GM19452 (cell line): ENCODE data around the gene BRINP1.
"Not testable (repeated sequence)": the region's sequence is repeated elsewhere in the genome, so short reads cannot be mapped to it uniquely, and the experiment has no call there.

ENCODE experiments used
- ATAC-seq: cut with Tn5 transposase; IDR thresholded peaks from one replicate; pipeline ENCODE4 v1.9.1; 2021; ENCODE audit not compliant: unreplicated experiment

BRINP1 gene

GRCh38 chr9:119215651-119216050, 153.6 kb downstream of the BRINP1 start:
- no peak for ATAC-seq

GRCh38 chr9:119213471-119213870, 155.8 kb downstream of the BRINP1 start:
- ATAC-seq = no peak

GRCh38 chr9:119197893-119198607, 171.2 kb downstream of the BRINP1 start:
- ATAC-seq = no peak

DNA sequence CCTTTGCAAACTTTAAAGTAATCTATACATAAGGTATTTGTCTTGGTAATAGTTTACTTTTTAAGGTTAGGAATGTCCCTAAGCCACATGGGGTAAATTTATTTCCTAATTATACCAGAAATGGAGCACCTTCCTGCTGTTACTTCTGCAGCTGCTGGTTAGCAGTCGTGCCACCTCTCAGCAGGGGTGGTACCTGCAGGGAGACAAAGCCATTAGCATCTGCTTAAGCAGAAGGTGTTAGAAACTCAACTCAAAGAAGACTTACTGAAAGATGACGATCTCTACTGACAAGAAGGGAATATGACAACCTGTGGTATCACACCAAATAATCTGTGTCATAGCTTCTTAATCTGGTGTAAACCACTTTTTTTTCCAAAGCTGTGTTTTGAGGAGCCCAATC, 173.7 kb downstream of the BRINP1 start:
- no peak for ATAC-seq

DNA sequence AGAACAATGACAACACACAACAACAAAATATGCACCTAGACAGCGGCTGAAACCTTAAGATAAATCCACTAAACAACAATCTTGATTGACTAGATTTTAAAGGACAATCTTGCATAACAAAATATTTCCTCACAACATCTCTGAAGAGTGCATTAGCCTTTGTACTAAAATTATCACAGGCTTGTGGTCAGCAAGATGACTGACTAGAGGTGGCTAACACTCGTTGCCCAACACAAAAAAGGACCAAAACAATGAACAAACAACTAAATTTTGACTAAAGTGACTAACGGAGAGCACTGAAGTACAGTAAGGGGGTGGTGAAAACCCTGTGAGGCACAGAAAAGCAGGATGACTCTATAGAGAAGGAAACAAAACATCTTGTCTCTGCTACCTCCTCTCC, 183.9 kb downstream of the BRINP1 start:
- no peak for ATAC-seq

DNA sequence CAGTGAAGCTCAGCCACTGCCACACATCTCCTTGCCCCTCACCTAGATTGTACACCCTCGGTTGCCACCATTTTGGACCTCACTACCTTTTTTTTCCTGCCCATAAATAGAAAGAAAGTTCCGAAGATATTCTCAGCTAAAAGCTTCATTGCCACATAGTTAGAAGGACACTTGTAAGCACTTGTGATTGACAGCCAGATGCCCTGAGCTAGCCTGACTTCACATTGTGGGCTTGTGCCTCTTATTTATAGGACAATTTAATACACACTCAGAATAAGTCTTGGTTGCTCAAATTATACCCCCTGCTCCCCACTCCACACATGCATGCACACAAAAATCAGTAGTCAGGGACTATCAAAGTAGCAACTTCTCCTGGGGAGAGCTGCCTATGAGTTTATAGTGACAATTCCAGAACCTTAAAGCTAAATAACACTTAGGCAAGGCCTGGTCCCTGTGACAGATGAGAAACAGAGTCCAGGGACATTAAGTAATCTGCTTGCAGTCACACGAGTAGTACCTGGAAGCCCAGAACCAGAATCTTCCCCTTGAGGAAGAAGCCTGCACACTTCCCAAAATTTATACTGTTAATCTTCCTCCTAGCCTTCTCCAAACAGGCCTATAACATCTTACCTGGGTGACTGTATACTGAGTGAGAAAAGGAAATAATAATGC, 184.8 kb downstream of the BRINP1 start:
- ATAC-seq = no peak

DNA sequence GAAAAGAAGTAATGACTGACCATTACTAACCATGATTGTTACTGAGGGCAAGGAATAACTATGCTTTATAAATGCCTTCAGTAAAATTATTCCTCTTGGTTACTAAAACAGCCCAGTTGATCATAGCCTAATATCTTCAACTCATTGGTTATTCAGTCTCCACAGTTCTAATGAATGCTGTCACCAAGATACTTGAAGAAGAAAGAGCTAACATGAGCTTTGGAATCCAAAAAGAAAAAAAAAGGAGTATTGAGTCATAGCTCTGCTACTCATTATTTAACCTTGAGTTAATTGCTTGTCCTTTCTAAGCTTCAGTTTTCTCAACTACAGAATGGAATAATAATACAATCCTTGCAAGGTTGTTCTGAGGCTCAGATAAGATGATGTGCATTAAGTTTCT, 187.7 kb downstream of the BRINP1 start:
- no peak for ATAC-seq

DNA sequence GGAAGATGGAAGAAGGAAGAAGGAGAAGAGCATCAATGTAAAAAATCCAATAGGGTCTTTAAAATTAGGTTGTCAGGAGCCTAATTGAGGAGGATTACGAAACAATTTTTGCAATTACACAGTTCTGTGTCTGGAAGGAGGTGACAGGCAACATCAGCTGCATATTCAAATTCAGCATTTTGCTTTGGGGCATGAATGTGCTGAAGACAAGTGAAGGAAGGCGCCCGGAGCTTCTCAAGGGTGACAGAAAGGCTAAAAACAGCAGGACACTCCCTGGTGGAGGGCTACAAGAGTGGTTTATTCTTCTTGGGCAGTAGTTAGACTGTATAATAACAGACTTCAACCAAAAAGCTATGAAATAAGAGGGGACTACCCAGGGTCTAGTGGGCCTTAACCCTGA, 188.3 kb downstream of the BRINP1 start:
- no peak for ATAC-seq

DNA sequence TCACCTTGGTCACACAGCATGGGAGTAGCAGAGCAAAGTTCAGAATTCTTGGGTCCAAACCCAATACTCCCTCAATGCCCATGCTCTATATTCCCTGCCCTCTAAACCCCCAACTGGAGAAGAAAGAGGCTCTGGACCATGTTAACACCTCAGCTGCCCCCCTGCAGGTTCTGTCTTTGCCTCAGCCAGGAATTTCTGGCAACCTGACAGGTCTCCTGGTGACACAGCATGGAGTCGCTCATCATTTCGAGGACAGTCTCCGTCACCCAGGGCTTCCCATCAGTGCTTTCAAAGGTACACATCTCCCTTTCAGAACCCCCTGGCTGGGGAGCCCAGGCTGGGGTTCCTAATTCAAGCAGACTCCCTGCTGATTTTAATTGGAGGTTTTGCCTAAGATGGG, 189.5 kb downstream of the BRINP1 start:
- no peak for ATAC-seq

DNA sequence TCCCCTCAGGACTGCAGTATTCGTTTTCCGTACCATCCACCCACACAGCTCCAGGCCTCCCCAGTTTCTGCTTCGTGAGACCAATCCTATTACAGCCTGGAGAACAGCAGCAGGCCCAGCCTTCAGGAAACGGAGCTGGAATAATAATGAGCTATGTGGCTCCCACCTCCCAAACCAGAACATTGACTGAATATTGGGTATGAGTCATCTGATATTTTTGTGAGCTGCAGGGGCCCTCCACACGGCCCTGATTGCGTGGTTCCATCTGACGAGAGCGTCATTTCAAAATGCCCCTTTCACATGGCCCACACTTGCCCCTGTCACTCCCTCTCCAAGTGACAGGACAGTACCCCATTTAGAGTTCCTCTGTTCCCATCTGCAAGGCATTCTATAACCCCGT, 192.0 kb downstream of the BRINP1 start:
- ATAC-seq = no peak

DNA sequence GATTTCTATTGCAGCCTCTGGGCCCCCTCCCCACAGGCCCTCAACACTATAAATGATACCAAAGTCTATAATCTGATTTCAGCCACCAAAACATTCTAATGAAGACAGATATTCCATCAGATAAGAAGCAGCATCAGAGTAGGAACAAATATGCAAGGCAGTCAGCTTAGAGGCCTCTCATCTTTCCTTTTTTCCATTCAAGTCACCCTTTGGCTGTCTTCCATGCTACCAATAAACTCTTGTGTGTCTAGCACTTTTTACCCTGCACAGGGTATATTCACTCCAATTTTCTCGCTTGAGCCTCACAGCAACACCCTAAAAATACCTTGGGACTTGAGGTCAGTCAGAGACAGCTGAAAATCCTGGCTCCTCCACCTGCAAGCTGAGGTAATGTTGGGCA, 193.7 kb downstream of the BRINP1 start:
- ATAC-seq = no peak

DNA sequence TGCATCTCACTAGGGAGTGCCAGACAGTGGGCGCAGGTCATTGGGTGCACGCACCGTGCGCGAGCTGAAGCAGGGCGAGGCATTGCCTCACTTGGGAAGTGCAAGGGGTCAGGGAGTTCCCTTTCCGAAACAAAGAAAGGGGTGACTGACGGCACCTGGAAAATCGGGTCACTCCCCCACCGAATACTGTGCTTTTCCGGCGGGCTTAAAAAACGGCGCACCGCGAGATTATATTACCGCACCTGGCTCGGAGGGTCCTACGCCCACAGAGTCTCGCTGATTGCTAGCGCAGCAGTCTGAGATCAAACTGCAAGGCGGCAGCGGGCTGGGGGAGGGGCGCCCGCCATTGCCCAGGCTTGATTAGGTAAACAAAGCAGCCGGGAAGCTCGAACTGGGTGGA, 200.0 kb downstream of the BRINP1 start:
- ATAC-seq = not testable (repeated sequence)

GRCh38 chr9:119167876-119168275, 201.4 kb downstream of the BRINP1 start:
- ATAC-seq = no peak

GRCh38 chr9:119167267-119167666, 202.0 kb downstream of the BRINP1 start:
- ATAC-seq = no peak

GRCh38 chr9:119166096-119166495, 203.1 kb downstream of the BRINP1 start:
- no peak for ATAC-seq

- no peak for ATAC-seq
Observed at GRCh38 chr9:119165131-119165530, 204.1 kb downstream of the BRINP1 start.

DNA sequence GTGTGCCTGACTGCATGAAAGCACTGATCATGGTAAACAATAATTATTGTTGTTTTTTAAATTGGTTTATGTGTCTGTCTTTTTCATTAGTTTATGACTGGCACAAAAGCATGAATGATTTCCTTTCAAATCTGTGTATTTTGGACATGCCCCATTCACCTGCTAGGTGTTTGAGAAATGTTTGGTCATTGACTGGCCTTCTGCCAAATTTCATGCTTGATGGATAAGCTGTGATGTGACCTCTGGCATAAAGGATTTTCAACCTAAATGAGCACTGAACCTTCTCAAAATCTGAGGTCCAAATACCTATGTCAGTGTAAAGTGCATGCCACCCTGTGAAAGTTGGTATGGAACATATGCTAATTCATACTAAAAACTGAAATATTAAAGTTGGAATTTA, 204.5 kb downstream of the BRINP1 start:
- no peak for ATAC-seq

DNA sequence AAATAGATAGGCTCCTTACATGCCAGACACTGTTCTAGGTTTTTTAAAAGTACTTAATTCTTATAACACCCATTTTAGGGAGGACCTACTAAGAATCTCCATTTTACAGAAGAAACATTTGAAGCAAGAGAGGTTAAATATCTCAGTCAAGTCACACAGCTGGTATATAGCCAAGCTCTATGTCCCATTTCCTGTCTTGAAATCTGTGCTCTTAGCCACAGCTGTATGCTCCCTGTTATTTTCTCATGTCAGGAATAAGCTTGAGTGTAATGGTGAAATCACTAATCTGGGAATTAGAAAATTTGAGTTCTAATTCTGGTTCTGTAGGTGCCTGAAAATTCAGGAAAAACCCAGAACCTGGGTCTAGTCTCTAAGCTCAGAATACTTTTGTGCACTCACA, 208.7 kb downstream of the BRINP1 start:
- ATAC-seq = no peak

DNA sequence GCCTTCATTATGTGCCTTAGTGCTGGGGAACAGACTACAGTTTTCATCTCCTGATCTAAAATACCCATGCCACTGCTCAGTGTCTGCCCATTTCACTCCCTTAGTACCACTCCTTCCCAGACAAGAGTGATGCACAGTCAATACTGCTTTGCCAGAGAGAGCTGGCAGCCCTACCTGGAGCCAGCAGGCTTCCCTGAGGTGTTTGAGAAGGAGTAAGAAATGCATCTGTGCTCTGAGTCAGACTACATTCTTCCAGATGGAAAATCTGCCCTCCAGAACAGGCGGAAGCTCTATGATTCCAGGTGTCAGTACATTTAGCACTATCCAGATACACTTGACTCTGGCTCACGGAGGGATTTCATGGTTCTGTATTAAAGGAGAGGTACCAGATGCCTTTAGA, 209.8 kb downstream of the BRINP1 start:
- ATAC-seq = no peak

GRCh38 chr9:119157196-119157595, 212.0 kb downstream of the BRINP1 start:
- no peak for ATAC-seq

- ATAC-seq = no peak
Observed at GRCh38 chr9:119156354-119156753, 212.9 kb downstream of the BRINP1 start.

GRCh38 chr9:119154527-119154926, 214.7 kb downstream of the BRINP1 start:
- ATAC-seq = no peak

GRCh38 chr9:119153402-119153801, 215.8 kb downstream of the BRINP1 start:
- ATAC-seq = no peak
